ENCODE results near the gene SF3B5.

The SF3B5 gene

DNA sequence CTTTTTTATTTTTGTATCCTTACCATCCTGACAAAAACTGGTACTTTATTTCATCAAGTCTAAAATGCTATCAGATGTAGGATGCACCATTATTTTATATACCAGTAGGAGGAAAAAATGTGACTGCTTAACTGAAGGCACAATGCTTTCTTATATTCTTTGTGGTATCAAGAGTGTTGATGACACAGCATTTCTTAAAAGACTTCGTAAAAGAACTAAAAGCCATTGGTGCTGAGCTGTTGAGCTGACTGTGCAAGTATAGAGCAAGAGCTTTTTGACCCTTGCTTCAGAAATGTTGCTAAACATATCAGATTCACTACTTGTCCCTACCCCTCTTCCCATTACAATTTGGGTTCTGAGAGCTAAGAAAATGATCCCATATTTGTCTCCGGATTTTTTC is 17.5 kb downstream of the SF3B5 start:
- Histone ChIP-seq H3K4me1 (ENCODE audit: insufficient read depth, low read length) (no peaks in the 10 kb centered on the region), H3K4me3 (ENCODE audit: low read depth in 1 of 2, low read length in 2 of 2) (no peak overlapping the region), H3K27ac (ENCODE audit: low read depth, low read length) (no peak overlapping the region), H3K9ac (ENCODE audit: low read length) (no peak overlapping the region), H3K27me3 (ENCODE audit: control insufficient read depth in 1 of 2, insufficient read depth in 2 of 2, low read length in 2 of 2) (no peaks in the 10 kb centered on the region), H3K36me3 (ENCODE audit: insufficient read depth, low read length) (no peaks in the 10 kb centered on the region), H3K9me3 (ENCODE audit: low read length) (no peaks in the 10 kb centered on the region)

DNA sequence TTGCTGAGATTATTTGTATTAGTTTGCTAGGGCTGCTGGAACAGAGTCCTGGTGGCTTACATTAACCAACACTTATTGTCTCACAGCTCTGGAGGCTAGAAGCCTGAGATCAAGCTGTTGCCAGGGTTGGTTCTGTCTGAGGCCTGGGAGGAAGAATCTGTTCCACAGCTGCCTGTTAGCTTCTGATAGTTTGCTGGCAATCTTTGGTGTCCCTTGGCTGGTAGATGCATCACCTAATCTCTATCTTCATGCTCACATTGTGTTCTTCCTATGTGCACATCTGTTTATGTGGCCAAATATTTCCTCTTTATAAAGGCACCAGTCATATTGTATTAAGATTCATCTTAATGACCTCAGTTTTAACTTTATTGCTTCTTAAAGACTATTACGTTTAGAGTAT is 19.5 kb downstream of the SF3B5 start:
- H3K4me1 ChIP-seq (ENCODE audit: insufficient read depth, low read length), result no peaks in the 10 kb centered on the region
- H3K27me3 ChIP-seq (ENCODE audit: control insufficient read depth in 1 of 2, insufficient read depth in 2 of 2, low read length in 2 of 2), result no peaks in the 10 kb centered on the region
- no peak overlapping the region for H3K9ac ChIP-seq (ENCODE audit: low read length)
- no peak overlapping the region for H3K4me3 ChIP-seq (ENCODE audit: low read depth in 1 of 2, low read length in 2 of 2)
- H3K9me3 ChIP-seq (ENCODE audit: low read length), result no peaks in the 10 kb centered on the region
- H3K36me3 ChIP-seq (ENCODE audit: insufficient read depth, low read length), result no peaks in the 10 kb centered on the region
- no peak overlapping the region for H3K27ac ChIP-seq (ENCODE audit: low read depth, low read length)

DNA sequence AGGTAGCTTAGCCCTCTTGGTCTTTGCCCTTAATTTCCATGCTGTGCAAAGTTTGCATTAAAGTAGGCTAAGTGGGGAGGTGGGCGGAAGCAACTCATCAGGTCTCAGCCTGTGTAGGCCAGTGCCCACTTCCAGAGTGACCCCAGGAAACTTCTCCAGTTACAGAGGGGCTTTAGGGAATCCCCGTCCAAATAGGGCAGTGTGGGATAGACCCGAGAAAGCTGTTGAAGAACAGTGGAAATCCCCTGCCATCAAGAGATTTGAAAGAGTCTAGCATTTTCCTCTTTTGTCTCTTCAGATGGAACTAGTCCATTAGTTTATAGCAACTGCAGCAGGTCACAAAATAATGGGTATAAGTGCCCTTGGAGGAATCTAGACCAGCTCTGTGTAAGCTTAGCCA is 20.2 kb downstream of the SF3B5 start:
- Histone ChIP-seq H3K27ac (ENCODE audit: low read depth, low read length) (no peak overlapping the region), H3K27me3 (ENCODE audit: control insufficient read depth in 1 of 2, insufficient read depth in 2 of 2, low read length in 2 of 2) (no peaks in the 10 kb centered on the region), H3K4me1 (ENCODE audit: insufficient read depth, low read length) (no peaks in the 10 kb centered on the region), H3K9me3 (ENCODE audit: low read length) (no peaks in the 10 kb centered on the region), H3K4me3 (ENCODE audit: low read depth in 1 of 2, low read length in 2 of 2) (no peak overlapping the region), H3K9ac (ENCODE audit: low read length) (no peak overlapping the region), H3K36me3 (ENCODE audit: insufficient read depth, low read length) (no peaks in the 10 kb centered on the region)

DNA sequence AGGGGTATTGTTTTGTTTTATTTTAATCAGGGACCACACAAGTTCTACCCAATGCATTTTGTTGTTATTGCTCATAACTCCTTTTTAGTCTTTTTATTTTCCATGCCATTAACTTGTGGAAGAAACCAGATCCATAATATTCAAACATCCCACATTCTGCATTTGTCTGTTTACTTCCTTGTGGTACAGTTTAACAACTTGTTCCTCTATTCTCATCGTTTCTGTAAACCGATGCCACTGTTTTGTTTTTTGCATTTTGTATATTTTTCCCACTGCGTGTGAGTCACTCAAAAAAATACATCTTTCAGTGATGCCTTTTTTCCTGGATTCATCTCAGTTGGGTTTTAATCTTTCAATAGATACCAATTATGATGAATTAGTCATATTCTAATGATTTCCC is 22.3 kb downstream of the SF3B5 start:
- no peaks in the 10 kb centered on the region for H3K36me3 ChIP-seq (ENCODE audit: insufficient read depth, low read length)
- no peaks in the 10 kb centered on the region for H3K27me3 ChIP-seq (ENCODE audit: control insufficient read depth in 1 of 2, insufficient read depth in 2 of 2, low read length in 2 of 2)
- no peaks in the 10 kb centered on the region for H3K4me1 ChIP-seq (ENCODE audit: insufficient read depth, low read length)
- no peak overlapping the region for H3K4me3 ChIP-seq (ENCODE audit: low read depth in 1 of 2, low read length in 2 of 2)
- H3K9me3 ChIP-seq (ENCODE audit: low read length), result no peaks in the 10 kb centered on the region
- no peak overlapping the region for H3K9ac ChIP-seq (ENCODE audit: low read length)
- H3K27ac ChIP-seq (ENCODE audit: low read depth, low read length), result no peak overlapping the region

DNA sequence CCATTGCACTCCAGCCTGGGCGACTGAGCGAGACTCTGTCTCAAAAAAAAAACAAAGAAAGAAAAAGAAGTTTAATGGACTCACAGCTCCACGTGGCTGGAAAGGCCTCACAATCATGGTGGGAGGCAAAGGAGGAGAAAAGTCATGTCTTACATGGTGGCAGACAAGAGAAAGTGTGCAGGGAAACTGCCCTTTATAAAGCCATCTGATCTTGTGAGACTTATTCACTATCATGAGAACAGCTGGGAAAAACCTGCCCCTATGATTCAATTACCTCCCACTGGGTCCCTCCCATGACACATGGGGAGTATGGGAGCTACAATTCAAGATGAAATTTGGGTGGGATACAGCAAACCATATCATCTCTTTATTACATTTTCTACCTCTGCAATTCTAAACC is 25.9 kb downstream of the SF3B5 start:
- Histone ChIP-seq H3K9ac (ENCODE audit: low read length) (no peak overlapping the region), H3K9me3 (ENCODE audit: low read length) (no peaks in the 10 kb centered on the region), H3K36me3 (ENCODE audit: insufficient read depth, low read length) (no peaks in the 10 kb centered on the region), H3K4me3 (ENCODE audit: low read depth in 1 of 2, low read length in 2 of 2) (no peak overlapping the region), H3K4me1 (ENCODE audit: insufficient read depth, low read length) (peaks cover 6% of the 10 kb centered on the region), H3K27ac (ENCODE audit: low read depth, low read length) (no peak overlapping the region), H3K27me3 (ENCODE audit: control insufficient read depth in 1 of 2, insufficient read depth in 2 of 2, low read length in 2 of 2) (peaks cover 7 to 17% of the 10 kb centered on the region in 2 donors)

DNA sequence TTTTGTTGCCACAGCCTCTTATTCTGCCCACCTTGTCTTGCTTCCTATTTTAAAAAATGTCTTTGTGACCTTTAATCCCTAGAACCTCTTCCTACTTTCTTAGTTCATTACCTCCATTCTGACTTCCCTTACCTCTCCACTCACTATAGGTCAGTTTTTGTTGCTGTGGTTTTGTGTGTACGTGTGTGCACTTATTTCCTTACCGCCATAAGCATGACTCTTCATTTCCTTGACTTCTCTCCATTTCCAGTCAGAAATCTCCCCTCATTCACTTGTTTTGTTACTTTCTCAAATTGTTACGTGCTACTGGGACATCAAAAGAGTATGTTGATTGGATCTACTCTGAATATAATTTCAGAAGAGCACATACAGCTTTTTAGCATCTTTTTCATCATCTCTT is 26.6 kb downstream of the SF3B5 start:
- H3K36me3 ChIP-seq (ENCODE audit: insufficient read depth, low read length), result no peaks in the 10 kb centered on the region
- H3K4me3 ChIP-seq (ENCODE audit: low read depth in 1 of 2, low read length in 2 of 2), result no peak overlapping the region
- H3K9ac ChIP-seq (ENCODE audit: low read length), result no peak overlapping the region
- peaks cover 14 to 17% of the 10 kb centered on the region in 2 donors for H3K27me3 ChIP-seq (ENCODE audit: control insufficient read depth in 1 of 2, insufficient read depth in 2 of 2, low read length in 2 of 2)
- no peak overlapping the region for H3K27ac ChIP-seq (ENCODE audit: low read depth, low read length)
- no peaks in the 10 kb centered on the region for H3K9me3 ChIP-seq (ENCODE audit: low read length)
- H3K4me1 ChIP-seq (ENCODE audit: insufficient read depth, low read length), result peaks cover 6% of the 10 kb centered on the region

- no peak overlapping the region for H3K4me3 ChIP-seq (ENCODE audit: low read depth in 1 of 2, low read length in 2 of 2)
- no peaks in the 10 kb centered on the region for H3K9me3 ChIP-seq (ENCODE audit: low read length)
- H3K4me1 ChIP-seq (ENCODE audit: insufficient read depth, low read length), result peaks cover 14% of the 10 kb centered on the region
- no peaks in the 10 kb centered on the region for H3K36me3 ChIP-seq (ENCODE audit: insufficient read depth, low read length)
- H3K9ac ChIP-seq (ENCODE audit: low read length), result no peak overlapping the region
- peaks cover 17 to 19% of the 10 kb centered on the region in 2 donors for H3K27me3 ChIP-seq (ENCODE audit: control insufficient read depth in 1 of 2, insufficient read depth in 2 of 2, low read length in 2 of 2)
- H3K27ac ChIP-seq (ENCODE audit: low read depth, low read length), result no peak overlapping the region
Observed at GRCh38 chr6:144066741-144067484, 28.5 kb downstream of the SF3B5 start.

GRCh38 chr6:144066255-144066654 is 29.1 kb downstream of the SF3B5 start:
- Histone ChIP-seq H3K27me3 (ENCODE audit: control insufficient read depth in 1 of 2, insufficient read depth in 2 of 2, low read length in 2 of 2) (peaks cover 17 to 19% of the 10 kb centered on the region in 2 donors), H3K4me1 (ENCODE audit: insufficient read depth, low read length) (peaks cover 14% of the 10 kb centered on the region), H3K9me3 (ENCODE audit: low read length) (no peaks in the 10 kb centered on the region), H3K36me3 (ENCODE audit: insufficient read depth, low read length) (no peaks in the 10 kb centered on the region), H3K27ac (ENCODE audit: low read depth, low read length) (no peak overlapping the region), H3K4me3 (ENCODE audit: low read depth in 1 of 2, low read length in 2 of 2) (no peak overlapping the region), H3K9ac (ENCODE audit: low read length) (no peak overlapping the region)

GRCh38 chr6:144065213-144065660 is 30.1 kb downstream of the SF3B5 start:
- H3K27ac ChIP-seq (ENCODE audit: low read depth, low read length), result no peak overlapping the region
- H3K27me3 ChIP-seq (ENCODE audit: control insufficient read depth in 1 of 2, insufficient read depth in 2 of 2, low read length in 2 of 2), result peaks cover 17 to 19% of the 10 kb centered on the region in 2 donors
- no peak overlapping the region for H3K9ac ChIP-seq (ENCODE audit: low read length)
- H3K9me3 ChIP-seq (ENCODE audit: low read length), result no peaks in the 10 kb centered on the region
- H3K4me1 ChIP-seq (ENCODE audit: insufficient read depth, low read length), result peaks cover 14% of the 10 kb centered on the region
- H3K4me3 ChIP-seq (ENCODE audit: low read depth in 1 of 2, low read length in 2 of 2), result peak overlapping the region; percentile 63 to 67
- H3K36me3 ChIP-seq (ENCODE audit: insufficient read depth, low read length), result no peaks in the 10 kb centered on the region

DNA sequence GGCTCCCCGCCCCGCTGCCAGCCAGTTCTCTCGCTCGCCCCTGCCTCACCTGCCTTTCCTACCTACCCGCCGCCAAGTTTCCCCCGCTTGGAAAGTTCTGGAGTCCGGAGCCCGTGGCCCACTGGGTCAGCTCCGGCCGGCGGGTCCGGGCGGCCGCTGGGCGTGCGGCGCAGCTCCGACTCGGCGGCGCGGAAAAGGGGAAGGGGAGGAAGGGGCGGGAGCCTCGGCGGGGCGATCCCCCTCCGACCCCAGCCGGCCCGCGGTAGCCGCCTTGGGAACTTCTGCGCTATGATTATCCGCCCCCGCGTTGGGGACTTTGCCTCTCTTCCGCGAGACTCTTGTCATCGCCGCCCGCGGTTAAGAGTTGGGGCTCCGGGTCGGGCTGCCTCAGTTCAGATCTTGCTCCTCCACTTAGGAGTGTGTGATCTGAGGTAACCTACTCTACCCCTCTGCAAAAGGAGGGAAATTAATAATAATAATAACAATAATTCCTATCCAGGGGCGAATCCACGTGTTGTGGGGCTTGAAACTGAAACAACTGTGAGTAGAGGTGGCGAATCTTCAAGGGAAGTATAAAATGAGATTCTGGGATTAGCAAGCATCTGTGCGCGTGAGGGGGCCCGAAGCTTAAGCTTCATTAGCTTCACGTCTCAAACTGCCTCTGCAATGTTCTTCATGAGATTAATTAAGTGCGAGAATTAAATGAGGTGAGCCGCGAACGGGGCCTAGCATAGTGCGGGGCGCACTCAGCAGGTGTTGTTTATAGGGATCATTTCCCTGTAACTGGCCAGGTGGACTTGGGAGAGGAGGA is 30.8 kb downstream of the SF3B5 start:
- H3K4me3 ChIP-seq (ENCODE audit: low read depth in 1 of 2, low read length in 2 of 2), result peak overlapping the region; percentile 63 to 67
- H3K27me3 ChIP-seq (ENCODE audit: control insufficient read depth in 1 of 2, insufficient read depth in 2 of 2, low read length in 2 of 2), result peaks cover 17 to 19% of the 10 kb centered on the region in 2 donors
- H3K4me1 ChIP-seq (ENCODE audit: insufficient read depth, low read length), result peaks cover 14% of the 10 kb centered on the region
- H3K27ac ChIP-seq (ENCODE audit: low read depth, low read length), result peak overlapping the region; percentile 63
- no peaks in the 10 kb centered on the region for H3K36me3 ChIP-seq (ENCODE audit: insufficient read depth, low read length)
- no peaks in the 10 kb centered on the region for H3K9me3 ChIP-seq (ENCODE audit: low read length)
- H3K9ac ChIP-seq (ENCODE audit: low read length), result no peak overlapping the region

GRCh38 chr6:144063744-144064401 is 31.5 kb downstream of the SF3B5 start:
- Histone ChIP-seq H3K4me3 (ENCODE audit: low read depth in 1 of 2, low read length in 2 of 2) (peak overlapping the region; percentile 63 to 67), H3K27ac (ENCODE audit: low read depth, low read length) (peak overlapping the region; percentile 63), H3K9ac (ENCODE audit: low read length) (no peak overlapping the region), H3K9me3 (ENCODE audit: low read length) (no peaks in the 10 kb centered on the region), H3K27me3 (ENCODE audit: control insufficient read depth in 1 of 2, insufficient read depth in 2 of 2, low read length in 2 of 2) (peaks cover 17 to 19% of the 10 kb centered on the region in 2 donors), H3K4me1 (ENCODE audit: insufficient read depth, low read length) (peaks cover 14% of the 10 kb centered on the region), H3K36me3 (ENCODE audit: insufficient read depth, low read length) (no peaks in the 10 kb centered on the region)
